ENCODE data around the gene ANKRD13B. TPM values are rescaled to one million over a fixed set of nuclear protein-coding genes. Genes with fewer than 3 reads are reported as not detected.

ANKRD13B gene
- total and polyA plus RNA-seq, 2 of the 13 experiments (the other 11 are each of a cell fraction or from before 2014, with no cell fraction given), result 1.7 to 1.8 TPM

GRCh38 chr17:29565643-29566472, 27.1 kb upstream of the ANKRD13B start (continued):
- TF ChIP-seq YY1 (IDR thresholded peaks at IDR 0.05; ENCODE audit: insufficient read depth, insufficient replicate concordance, low read depth, low read length) (no peak), AHDC1 (CRISPR knock-in tag; IDR thresholded peaks at IDR 0.05; ENCODE audit: borderline replicate concordance) (no peak), ZFP36L2 (CRISPR knock-in tag; IDR thresholded peaks at IDR 0.05) (no peak), HNF4A (CRISPR knock-in tag; IDR thresholded peaks at IDR 0.05) (no peak; the same call in 1 of the 2 replicates), BATF2 (CRISPR knock-in tag; IDR thresholded peaks at IDR 0.05) (no peak; the same call in 1 of the 2 replicates), ZFP82 (CRISPR knock-in tag; IDR thresholded peaks at IDR 0.05; ENCODE audit: borderline replicate concordance) (no peak; the same call in 1 of the 2 replicates), BHLHE40 (IDR thresholded peaks at IDR 0.05; ENCODE audit: low read length) (no peak), MYC (CRISPR knock-in tag; IDR thresholded peaks at IDR 0.05; ENCODE audit: borderline replicate concordance) (0 out of 2 replicates have a peak, but pooled peaks have one; percentile 12), HMGA1 (CRISPR knock-in tag; conservative IDR thresholded peaks at IDR 0.05) (no peak), ZBTB2 (CRISPR knock-in tag; IDR thresholded peaks at IDR 0.05; ENCODE audit: low read depth) (no peak), DMAP1 (CRISPR knock-in tag; IDR thresholded peaks at IDR 0.05) (0 out of 2 replicates have a peak, but pooled peaks have one; percentile 58), ZZZ3 (CRISPR knock-in tag; IDR thresholded peaks at IDR 0.05; ENCODE audit: borderline replicate concordance) (no peak), ZNF460 (CRISPR knock-in tag; IDR thresholded peaks at IDR 0.05; ENCODE audit: borderline replicate concordance) (no peak), BCL3 (CRISPR knock-in tag; IDR thresholded peaks at IDR 0.05) (peak; percentile 41; the same call in 1 of the 2 replicates), TGIF2 (CRISPR knock-in tag; IDR thresholded peaks at IDR 0.05) (0 out of 2 replicates have a peak, but pooled peaks have one; percentile 19), TOE1 (CRISPR knock-in tag; IDR thresholded peaks at IDR 0.05) (no peak), ATF5 (CRISPR knock-in tag; IDR thresholded peaks at IDR 0.05; ENCODE audit: low read depth) (no peak), GATA4 (IDR thresholded peaks at IDR 0.05; ENCODE audit: borderline replicate concordance, low read depth) (no peak), ZNF720 (CRISPR knock-in tag; IDR thresholded peaks at IDR 0.05) (no peak)

Measured in HepG2 (cell line).